ENCODE results near the gene SCFD2.
"Not testable (repeated sequence)": the region's sequence is repeated elsewhere in the genome, so short reads cannot be mapped to it uniquely, and the experiment has no call there.

Gene SCFD2

GRCh38 chr4:53011259-53011905 lies 354.5 kb downstream of the SCFD2 start:
- no peak for DNase-seq (ENCODE audit: low spot score)

- peak; percentile 39 for DNase-seq (ENCODE audit: low spot score)
These were observed 355.5 kb downstream of the SCFD2 start for GRCh38 chr4:53010318-53010717.

DNA sequence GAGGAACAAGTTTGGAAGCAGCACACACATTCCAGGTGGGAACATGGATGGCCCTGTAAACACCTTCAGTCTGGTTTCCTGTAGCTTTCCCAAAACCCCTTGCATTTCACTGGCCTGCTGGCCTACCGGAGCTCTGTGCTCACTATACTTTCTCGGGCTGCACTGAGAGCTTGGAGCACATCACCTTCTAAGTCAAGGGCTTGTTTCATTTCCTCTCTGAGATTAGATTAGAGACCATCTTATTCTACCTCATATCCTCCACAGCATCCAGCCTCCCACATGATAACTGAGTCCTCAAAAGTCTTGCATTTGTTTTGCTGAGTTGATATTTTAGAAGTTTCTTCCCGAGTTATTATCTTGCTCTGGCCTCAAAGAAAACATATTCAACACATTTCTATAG lies 356.0 kb downstream of the SCFD2 start:
- no peak for DNase-seq (ENCODE audit: low spot score)

- no peak for DNase-seq (ENCODE audit: low spot score)
These were observed 358.8 kb downstream of the SCFD2 start for GRCh38 chr4:53007024-53007423.

DNA sequence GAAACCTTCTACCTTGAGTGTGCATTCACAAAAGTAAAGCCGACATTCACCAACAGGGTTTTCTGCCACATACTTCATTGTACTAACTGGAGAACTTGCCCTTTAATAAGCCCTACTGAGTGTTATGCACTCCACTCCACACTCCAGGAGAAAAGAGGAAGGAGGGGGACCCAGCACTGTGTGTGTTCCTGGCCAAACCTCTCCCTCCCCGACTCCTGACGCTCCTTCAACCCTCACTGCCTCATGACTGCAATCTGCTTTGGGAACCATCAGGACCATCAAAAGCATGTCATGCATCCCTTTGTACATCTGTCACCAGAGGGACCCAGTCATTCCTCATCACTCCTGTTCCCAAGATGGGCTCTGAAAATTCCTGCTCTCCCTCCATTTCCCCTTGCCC lies 360.1 kb downstream of the SCFD2 start:
- no peak for DNase-seq (ENCODE audit: low spot score)

- no peak for DNase-seq (ENCODE audit: low spot score)
These were observed 360.7 kb downstream of the SCFD2 start for GRCh38 chr4:53005149-53005546.

GRCh38 chr4:53004497-53005148 lies 361.2 kb downstream of the SCFD2 start:
- DNase-seq (ENCODE audit: low spot score) = no peak

DNA sequence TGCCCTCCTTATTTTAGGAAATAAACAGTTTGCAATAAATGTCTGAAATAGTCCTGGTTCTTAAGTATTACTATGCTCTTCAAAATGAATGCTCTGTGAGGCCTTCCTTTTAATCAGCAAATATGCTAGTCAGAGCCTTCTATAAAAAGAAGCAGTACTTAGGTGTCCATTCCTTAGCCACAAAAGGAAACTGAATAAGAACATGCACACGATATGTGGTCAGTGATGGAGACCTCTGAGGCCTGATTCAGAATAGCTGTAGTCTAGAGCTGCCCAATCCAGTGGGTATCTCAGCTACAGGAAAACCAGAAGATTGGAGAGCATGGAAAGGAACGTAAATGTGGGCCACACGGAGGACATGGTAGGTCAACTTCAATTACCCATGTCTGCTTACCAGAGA lies 361.9 kb downstream of the SCFD2 start:
- no peak for DNase-seq (ENCODE audit: low spot score)

GRCh38 chr4:53000560-53000959 lies 365.3 kb downstream of the SCFD2 start:
- DNase-seq (ENCODE audit: low spot score) = no peak

GRCh38 chr4:52999626-53000025 lies 366.2 kb downstream of the SCFD2 start:
- DNase-seq (ENCODE audit: low spot score) = no peak

DNA sequence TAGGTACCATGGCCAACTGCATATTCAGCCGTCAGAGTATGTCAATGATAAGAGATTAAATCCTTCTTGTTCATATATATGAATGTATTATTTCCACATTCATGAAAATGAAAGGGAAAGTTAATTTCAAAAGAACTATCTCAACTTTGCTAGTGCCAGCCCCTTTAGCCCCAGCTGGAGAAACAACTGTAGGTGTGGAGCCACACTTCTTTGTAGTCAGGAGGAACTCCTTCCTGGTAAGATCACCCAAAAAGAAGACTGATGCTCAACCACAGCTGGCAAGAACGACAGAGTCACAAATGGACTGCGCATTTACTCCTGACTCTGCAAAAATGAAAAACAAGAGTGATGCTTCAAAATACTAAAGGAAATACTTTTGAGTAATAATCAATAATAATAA lies 367.4 kb downstream of the SCFD2 start:
- no peak for DNase-seq (ENCODE audit: low spot score)

DNA sequence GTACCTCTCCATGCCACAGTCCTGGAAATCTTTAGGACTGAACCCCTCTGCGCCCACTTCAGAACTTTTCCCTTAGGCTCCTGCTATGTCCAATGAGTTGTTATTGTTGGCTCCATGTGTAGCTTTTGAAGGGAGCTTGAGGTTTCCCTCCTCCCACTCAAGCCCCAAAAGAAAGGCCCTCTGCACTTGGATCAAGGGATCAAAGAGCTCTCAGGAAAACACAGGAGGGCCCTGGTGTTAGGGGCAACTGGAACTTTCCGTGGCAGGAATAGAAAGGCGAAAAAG lies 368.8 kb downstream of the SCFD2 start:
- no peak for DNase-seq (ENCODE audit: low spot score)

GRCh38 chr4:52996261-52997131 lies 369.4 kb downstream of the SCFD2 start:
- peak; percentile 64 for DNase-seq (ENCODE audit: low spot score)

- no peak for DNase-seq (ENCODE audit: low spot score)
These were observed 370.4 kb downstream of the SCFD2 start for GRCh38 chr4:52995360-52996030.

DNA sequence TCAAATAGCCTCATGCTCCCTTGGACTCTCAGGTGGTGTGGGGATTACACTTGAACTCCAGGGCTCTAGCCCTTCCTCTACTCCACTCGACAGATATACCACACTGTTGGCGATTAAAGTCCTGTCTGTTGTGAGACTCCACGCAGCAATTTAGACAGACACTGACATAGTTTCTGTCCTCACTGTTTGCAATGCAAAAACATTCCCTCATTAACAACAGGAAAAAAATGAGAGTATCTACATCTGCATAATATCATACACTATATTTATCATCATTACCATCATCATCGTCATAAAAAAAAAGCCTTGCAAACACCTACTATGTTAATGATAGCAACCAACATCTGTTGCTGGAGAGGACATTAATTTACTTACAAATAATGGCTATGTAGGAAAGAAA lies 371.3 kb downstream of the SCFD2 start:
- no peak for DNase-seq (ENCODE audit: low spot score)

GRCh38 chr4:52993771-52994170 lies 372.1 kb downstream of the SCFD2 start:
- no peak for DNase-seq (ENCODE audit: low spot score)

- DNase-seq (ENCODE audit: low spot score) = not testable (repeated sequence)
These were observed 373.3 kb downstream of the SCFD2 start for GRCh38 chr4:52992551-52992950.

GRCh38 chr4:52991472-52991871 lies 374.4 kb downstream of the SCFD2 start:
- DNase-seq (ENCODE audit: low spot score) = no peak

DNA sequence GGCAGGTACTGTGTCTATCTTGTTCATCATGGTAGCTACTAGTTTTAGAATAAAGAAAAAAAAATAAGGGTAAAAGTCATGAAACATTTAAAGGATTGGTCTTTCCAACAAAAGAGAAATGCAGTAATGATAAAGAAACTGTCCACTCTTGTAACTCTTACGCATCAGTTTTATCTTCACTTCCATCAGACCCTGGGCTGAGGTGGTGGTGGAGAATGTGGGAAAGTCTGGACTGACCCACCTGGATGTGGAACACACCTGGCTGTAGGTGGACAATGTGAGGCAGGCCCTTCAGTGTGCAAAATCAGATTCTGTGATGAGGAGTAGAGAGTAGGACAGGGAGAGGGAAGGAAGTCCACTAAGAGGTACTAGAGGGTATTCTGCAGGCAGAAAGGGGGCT lies 375.2 kb downstream of the SCFD2 start:
- no peak for DNase-seq (ENCODE audit: low spot score)

GRCh38 chr4:52989865-52990264 lies 376.0 kb downstream of the SCFD2 start:
- no peak for DNase-seq (ENCODE audit: low spot score)

GRCh38 chr4:52987392-52988056 lies 378.3 kb downstream of the SCFD2 start:
- DNase-seq (ENCODE audit: low spot score) = no peak

DNA sequence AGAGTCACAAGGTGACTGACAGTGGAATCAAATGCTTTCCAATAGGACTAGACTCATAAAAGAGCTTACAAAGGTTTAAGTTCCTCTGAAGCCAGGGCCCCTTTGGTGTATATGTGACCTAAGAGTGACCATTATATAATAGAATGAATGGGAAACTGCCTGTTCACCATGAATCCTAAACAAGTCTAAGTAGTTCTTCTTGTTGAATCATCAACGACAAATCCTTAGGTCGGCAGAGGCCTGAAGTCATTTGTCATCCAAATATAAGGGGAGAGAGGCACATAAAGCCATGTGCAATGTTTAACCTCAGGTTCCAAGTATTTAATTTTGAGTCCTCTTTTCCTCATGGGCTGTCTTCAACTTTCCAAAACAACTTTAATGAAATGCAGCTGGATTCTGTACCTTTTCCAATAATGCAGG lies 381.4 kb downstream of the SCFD2 start:
- DNase-seq (ENCODE audit: low spot score) = peak; percentile 23

Data from AG08395 (cell line).